PC-9 (cell line): Measurements from ENCODE around the gene ABCC3.

Experiments
- EZH2 ChIP-seq: fragments of 200-600 bp; sonication (generic); IDR thresholded peaks from 2 replicates; pipeline ENCODE4 v1.8.0; 2017; ENCODE audit warnings: antibody characterized with exemption, low read depth
- TF ChIP-seq, protein P1 (sequence below): fragments of 200-600 bp; sonication (generic); conservative IDR thresholded peaks from 2 replicates; pipeline ENCODE4 v1.6.1; 2017; ENCODE audit warnings: mixed run types, antibody characterized with exemption, mild to moderate bottlenecking, moderate library complexity

DNA sequence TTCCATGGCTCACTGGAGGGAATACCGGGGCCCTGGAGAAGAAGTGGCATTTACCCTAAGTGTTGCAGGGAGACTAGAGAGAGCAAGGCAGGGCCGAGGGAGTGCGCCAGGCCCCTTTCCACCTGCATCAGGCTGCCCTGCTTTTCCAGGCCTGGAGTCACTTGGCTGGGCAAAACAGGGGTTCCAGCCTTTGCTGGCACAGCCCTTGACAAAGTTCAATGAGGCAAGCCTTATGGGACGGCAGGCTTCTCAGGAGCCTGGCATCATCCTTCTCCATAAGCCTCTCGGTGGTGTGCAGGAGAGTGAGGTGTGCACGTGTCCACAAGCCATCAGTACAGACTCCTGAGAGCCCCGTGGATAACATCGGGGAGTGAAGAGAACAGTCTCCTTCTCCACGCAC is 47.1 kb upstream of the ABCC3 start:
- TF ChIP-seq, protein P1, sequence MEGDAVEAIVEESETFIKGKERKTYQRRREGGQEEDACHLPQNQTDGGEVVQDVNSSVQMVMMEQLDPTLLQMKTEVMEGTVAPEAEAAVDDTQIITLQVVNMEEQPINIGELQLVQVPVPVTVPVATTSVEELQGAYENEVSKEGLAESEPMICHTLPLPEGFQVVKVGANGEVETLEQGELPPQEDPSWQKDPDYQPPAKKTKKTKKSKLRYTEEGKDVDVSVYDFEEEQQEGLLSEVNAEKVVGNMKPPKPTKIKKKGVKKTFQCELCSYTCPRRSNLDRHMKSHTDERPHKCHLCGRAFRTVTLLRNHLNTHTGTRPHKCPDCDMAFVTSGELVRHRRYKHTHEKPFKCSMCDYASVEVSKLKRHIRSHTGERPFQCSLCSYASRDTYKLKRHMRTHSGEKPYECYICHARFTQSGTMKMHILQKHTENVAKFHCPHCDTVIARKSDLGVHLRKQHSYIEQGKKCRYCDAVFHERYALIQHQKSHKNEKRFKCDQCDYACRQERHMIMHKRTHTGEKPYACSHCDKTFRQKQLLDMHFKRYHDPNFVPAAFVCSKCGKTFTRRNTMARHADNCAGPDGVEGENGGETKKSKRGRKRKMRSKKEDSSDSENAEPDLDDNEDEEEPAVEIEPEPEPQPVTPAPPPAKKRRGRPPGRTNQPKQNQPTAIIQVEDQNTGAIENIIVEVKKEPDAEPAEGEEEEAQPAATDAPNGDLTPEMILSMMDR: no peak
- no peak for TF ChIP-seq EZH2
